Measurements from ENCODE around the gene UBE2Z.

DNA sequence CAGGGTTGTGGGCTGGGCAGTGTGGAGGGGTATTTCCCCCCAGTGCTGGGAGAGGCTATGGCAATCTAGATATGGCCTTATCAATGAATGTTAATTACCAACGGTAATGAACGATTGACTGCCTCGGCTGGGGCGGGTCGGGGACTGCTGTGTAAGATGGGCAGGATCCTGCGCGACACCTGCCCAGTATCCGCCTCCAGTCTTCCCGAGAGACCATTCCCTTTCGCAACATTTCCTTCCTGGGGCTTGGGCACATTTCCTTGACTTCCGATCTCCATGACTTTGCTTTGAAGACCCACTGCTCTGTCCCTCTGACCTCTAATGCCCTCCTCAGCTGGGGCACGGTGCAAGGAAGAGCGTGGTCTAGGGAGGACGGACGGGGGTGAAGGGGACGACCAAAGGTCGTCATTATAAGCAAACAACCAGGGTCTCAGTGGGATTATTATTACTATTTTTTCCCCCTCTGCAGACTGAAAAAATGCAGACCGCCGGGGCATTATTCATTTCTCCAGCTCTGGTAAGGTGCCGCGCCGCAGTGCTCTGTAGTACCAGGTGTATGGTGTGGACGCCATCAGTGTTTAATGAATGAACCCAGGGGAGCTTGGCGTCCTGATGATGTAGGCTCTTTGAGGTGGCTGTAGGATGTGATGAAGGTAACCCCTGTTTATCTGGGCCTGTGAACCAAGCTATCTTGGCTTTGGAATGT lies 15.1 kb upstream of the UBE2Z start:
- TF ChIP-seq NR1H2 (CRISPR knock-in tag; IDR thresholded peaks at IDR 0.05) (no peak), ZNF671 (CRISPR knock-in tag; IDR thresholded peaks at IDR 0.05) (no peak), ATF1 (CRISPR knock-in tag; IDR thresholded peaks at IDR 0.05) (no peak), ZNF121 (CRISPR knock-in tag; IDR thresholded peaks at IDR 0.05) (no peak), ZNF232 (CRISPR knock-in tag; IDR thresholded peaks at IDR 0.05) (no peak), SP1 (CRISPR knock-in tag; conservative IDR thresholded peaks at IDR 0.05) (no peak), ZNF138 (CRISPR knock-in tag; conservative IDR thresholded peaks at IDR 0.05) (no peak)
- TF ChIP-seq, protein P1, sequence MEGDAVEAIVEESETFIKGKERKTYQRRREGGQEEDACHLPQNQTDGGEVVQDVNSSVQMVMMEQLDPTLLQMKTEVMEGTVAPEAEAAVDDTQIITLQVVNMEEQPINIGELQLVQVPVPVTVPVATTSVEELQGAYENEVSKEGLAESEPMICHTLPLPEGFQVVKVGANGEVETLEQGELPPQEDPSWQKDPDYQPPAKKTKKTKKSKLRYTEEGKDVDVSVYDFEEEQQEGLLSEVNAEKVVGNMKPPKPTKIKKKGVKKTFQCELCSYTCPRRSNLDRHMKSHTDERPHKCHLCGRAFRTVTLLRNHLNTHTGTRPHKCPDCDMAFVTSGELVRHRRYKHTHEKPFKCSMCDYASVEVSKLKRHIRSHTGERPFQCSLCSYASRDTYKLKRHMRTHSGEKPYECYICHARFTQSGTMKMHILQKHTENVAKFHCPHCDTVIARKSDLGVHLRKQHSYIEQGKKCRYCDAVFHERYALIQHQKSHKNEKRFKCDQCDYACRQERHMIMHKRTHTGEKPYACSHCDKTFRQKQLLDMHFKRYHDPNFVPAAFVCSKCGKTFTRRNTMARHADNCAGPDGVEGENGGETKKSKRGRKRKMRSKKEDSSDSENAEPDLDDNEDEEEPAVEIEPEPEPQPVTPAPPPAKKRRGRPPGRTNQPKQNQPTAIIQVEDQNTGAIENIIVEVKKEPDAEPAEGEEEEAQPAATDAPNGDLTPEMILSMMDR (IDR thresholded peaks at IDR 0.05) = no peak
- TF ChIP-seq, protein P2, sequence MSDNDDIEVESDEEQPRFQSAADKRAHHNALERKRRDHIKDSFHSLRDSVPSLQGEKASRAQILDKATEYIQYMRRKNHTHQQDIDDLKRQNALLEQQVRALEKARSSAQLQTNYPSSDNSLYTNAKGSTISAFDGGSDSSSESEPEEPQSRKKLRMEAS (CRISPR knock-in tag; IDR thresholded peaks at IDR 0.05) = no peak; the same call in 1 of the 2 replicates
- TF ChIP-seq, protein P3, sequence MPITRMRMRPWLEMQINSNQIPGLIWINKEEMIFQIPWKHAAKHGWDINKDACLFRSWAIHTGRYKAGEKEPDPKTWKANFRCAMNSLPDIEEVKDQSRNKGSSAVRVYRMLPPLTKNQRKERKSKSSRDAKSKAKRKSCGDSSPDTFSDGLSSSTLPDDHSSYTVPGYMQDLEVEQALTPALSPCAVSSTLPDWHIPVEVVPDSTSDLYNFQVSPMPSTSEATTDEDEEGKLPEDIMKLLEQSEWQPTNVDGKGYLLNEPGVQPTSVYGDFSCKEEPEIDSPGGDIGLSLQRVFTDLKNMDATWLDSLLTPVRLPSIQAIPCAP (CRISPR knock-in tag; IDR thresholded peaks at IDR 0.05) = no peak

All from WTC11 (cell line).